A673 (cell line): ENCODE measurements around the gene BEX3. TPM values are rescaled to one million over a fixed set of nuclear protein-coding genes. Genes with fewer than 3 reads are reported as not detected.

Experiments
- BruUV-seq: library from RNA; stranded (reverse); fragments of 400-500 nt; replicated peaks from 2 replicates; lab custom pipeline; 2021; lab: Mats Ljungman, UMichigan
- CTCF ChIA-PET: fragments of 300-600 bp; sonication (Branson Sonifier 250); formaldehyde crosslinking; loops from one replicate; lab custom pipeline; 2022; ENCODE audit warnings: antibody characterized with exemption; lab: Charles Lee
- POLR2A ChIA-PET: fragments of 300-600 bp; sonication (Branson Sonifier 250); formaldehyde crosslinking; loops from one replicate; lab custom pipeline; 2022; ENCODE audit warnings: antibody characterized with exemption; ENCODE audit not compliant: low non-redundant PET; lab: Charles Lee
- DNase-seq: peaks from one replicate; pipeline ENCODE4 v3.0.0-alpha.2; 2015; ENCODE audit warnings: low spot score
- H3K27ac ChIP-seq: fragments of 200-600 bp; sonication (generic); 2 replicates; pipeline ENCODE4 v1.5.1; 2016; ENCODE audit warnings: mixed run types, low read depth, mild to moderate bottlenecking, mixed read lengths, antibody characterized with exemption, low read length; ENCODE audit not compliant: poor library complexity, severe bottlenecking
- H3K27me3 ChIP-seq: fragments of 200-600 bp; sonication (generic); replicated peaks from 2 replicates; pipeline ENCODE4 v1.6.1; 2017; ENCODE audit warnings: mixed run types, low read depth, mild to moderate bottlenecking, mixed read lengths, antibody characterized with exemption, low read length; ENCODE audit not compliant: insufficient read depth, poor library complexity
- H3K36me3 ChIP-seq: fragments of 200-600 bp; sonication (generic); 2 replicates; pipeline ENCODE4 v1.6.1; 2016; ENCODE audit warnings: mixed run types, mild to moderate bottlenecking, mixed read lengths, antibody characterized with exemption, low read length; ENCODE audit not compliant: insufficient read depth, poor library complexity, severe bottlenecking
- H3K4me1 ChIP-seq: fragments of 200-600 bp; sonication (generic); 2 replicates; pipeline ENCODE4 v1.6.1; 2017; ENCODE audit warnings: mixed run types, mild to moderate bottlenecking, mixed read lengths, antibody characterized with exemption, low read length; ENCODE audit not compliant: insufficient read depth, poor library complexity, severe bottlenecking
- H3K4me3 ChIP-seq: fragments of 200-600 bp; sonication (generic); 2 replicates; pipeline ENCODE4 v1.5.1; 2016; ENCODE audit warnings: low read depth, mixed run types, mild to moderate bottlenecking, mixed read lengths, low read length; ENCODE audit not compliant: poor library complexity, severe bottlenecking
- H3K9me3 ChIP-seq: fragments of 200-600 bp; sonication (generic); 2 replicates; pipeline ENCODE4 v1.6.1; 2016; ENCODE audit warnings: mixed run types, low read depth, mild to moderate bottlenecking, mixed read lengths, antibody characterized with exemption, low read length; ENCODE audit not compliant: poor library complexity, severe bottlenecking
- CTCF ChIP-seq: fragments of 300-800, 200-600 bp; sonication (generic); conservative IDR thresholded peaks from 2 replicates; pipeline ENCODE4 v1.5.1; 2017; ENCODE audit warnings: low read depth, mild to moderate bottlenecking, antibody characterized with exemption, low read length, moderate library complexity, mixed read lengths
- EZH2 ChIP-seq: fragments of 200-600 bp; sonication (generic); IDR thresholded peaks from 2 replicates; pipeline ENCODE4 v1.6.1; 2017; ENCODE audit warnings: borderline replicate concordance, low read depth, mild to moderate bottlenecking, mixed read lengths, antibody characterized with exemption, low read length; ENCODE audit not compliant: poor library complexity, severe bottlenecking
- intact Hi-C: fragments of 100-400 bp; cut with micrococcal nuclease; formaldehyde crosslinking; loops from one replicate; pipeline ENCODE4 v1.10.0; 2022; ENCODE audit not compliant: unreplicated experiment
- total RNA-seq: library from RNA; stranded (reverse); gene quantifications from 2 replicates; pipeline ENCODE4 v1.2.3, GENCODE V29; 2021

Gene BEX3
- total RNA-seq, 1 experiment from 2014 or later, result 254 TPM

- BruUV-seq, result no TSS peak
- no peak for DNase-seq
- intact Hi-C loops, result no loop called here
- H3K4me1 ChIP-seq, result peaks cover 8% of the 10 kb centered on the region
- H3K9me3 ChIP-seq, result no peaks in the 10 kb centered on the region
- ChIA-PET POLR2A (no interaction called here), CTCF (no interaction called here)
- H3K27ac ChIP-seq, result no peak overlapping the region
- H3K4me3 ChIP-seq, result no peak overlapping the region
- H3K36me3 ChIP-seq, result no peaks in the 10 kb centered on the region
- TF ChIP-seq EZH2 (no peak), CTCF (no peak)
- no peaks in the 10 kb centered on the region for H3K27me3 ChIP-seq
Measured at GRCh38 chrX:103399744-103400143, 23.4 kb downstream of the BEX3 start.

- DNase-seq, result no peak
- ChIA-PET CTCF (no interaction called here), POLR2A (no interaction called here)
- Histone ChIP-seq H3K36me3 (no peaks in the 10 kb centered on the region), H3K4me1 (peaks cover 8% of the 10 kb centered on the region), H3K27me3 (no peaks in the 10 kb centered on the region), H3K27ac (no peak overlapping the region), H3K4me3 (no peak overlapping the region), H3K9me3 (no peaks in the 10 kb centered on the region)
- no TSS peak for BruUV-seq
- intact Hi-C loops, result no loop called here
- TF ChIP-seq CTCF (no peak), EZH2 (no peak)
Measured at GRCh38 chrX:103400931-103401330, 24.6 kb downstream of the BEX3 start.

GRCh38 chrX:103404231-103405008 is 28.1 kb downstream of the BEX3 start:
- no TSS peak for BruUV-seq
- DNase-seq, result peak; percentile 61
- no peak overlapping the region for H3K27ac ChIP-seq

More at GRCh38 chrX:103404231-103405008, 28.1 kb downstream of the BEX3 start:
- H3K4me3 ChIP-seq, result peak overlapping the region; percentile 46
- ChIA-PET POLR2A (no interaction called here), CTCF (no interaction called here)
- TF ChIP-seq EZH2 (no peak), CTCF (no peak)
- no peaks in the 10 kb centered on the region for H3K27me3 ChIP-seq
- H3K4me1 ChIP-seq, result no peaks in the 10 kb centered on the region
- no peaks in the 10 kb centered on the region for H3K9me3 ChIP-seq
- intact Hi-C loops, result no loop called here
- H3K36me3 ChIP-seq, result no peaks in the 10 kb centered on the region
